BJ (cell line): Measurements from ENCODE around the gene PIK3R6. TPM values are rescaled to one million over a fixed set of nuclear protein-coding genes. Genes with fewer than 3 reads are reported as not detected.
"Not testable (repeated sequence)": the region's sequence is repeated elsewhere in the genome, so short reads cannot be mapped to it uniquely, and the experiment has no call there.

ENCODE experiments used
- CTCF ChIA-PET: fragments of 350-600 bp; formaldehyde crosslinking; extraction: SDS; loops from one replicate; lab custom pipeline; 2021; ENCODE audit warnings: antibody characterized with exemption, inconsistent platforms; lab: Yijun Ruan, JAX
- POLR2A ChIA-PET: fragments of 300-600 bp; sonication (Branson Sonifier 250); formaldehyde crosslinking; extraction: SDS; loops from one replicate; lab custom pipeline; 2021; ENCODE audit warnings: antibody characterized with exemption; lab: Charles Lee
- DNase-seq: peaks from one replicate; pipeline ENCODE4 v3.0.0-alpha.2; 2011; ENCODE audit warnings: low read depth
- H3K27me3 ChIP-seq: 2 replicates; pipeline ENCODE4 v1.6.0; 2011; ENCODE audit warnings: low read length; ENCODE audit not compliant: control insufficient read depth, insufficient read depth
- H3K36me3 ChIP-seq: 2 replicates; pipeline ENCODE4 v1.5.1; 2011; ENCODE audit warnings: low read length; ENCODE audit not compliant: control insufficient read depth, insufficient read depth
- H3K4me3 ChIP-seq: 2 replicates; pipeline ENCODE4 v1.5.1; 2011; ENCODE audit warnings: low read depth, mild to moderate bottlenecking, control low read depth, low read length
- polyA plus RNA-seq: library from polyadenylated mRNA; depleted of rRNA; stranded (reverse); fragments of >200 nt; gene quantifications from 2 replicates; pipeline ENCODE4 v1.2.3, GENCODE V29; 2011
- TF ChIP-seq, protein P1 (sequence below): IDR thresholded peaks from 2 replicates; pipeline ENCODE4 v1.5.1; 2011; ENCODE audit warnings: low read depth, mild to moderate bottlenecking, control low read depth, inconsistent platforms, low read length, moderate library complexity; ENCODE audit not compliant: insufficient read depth

PIK3R6 gene
- polyA plus RNA-seq, 1 experiment: not detected

DNA sequence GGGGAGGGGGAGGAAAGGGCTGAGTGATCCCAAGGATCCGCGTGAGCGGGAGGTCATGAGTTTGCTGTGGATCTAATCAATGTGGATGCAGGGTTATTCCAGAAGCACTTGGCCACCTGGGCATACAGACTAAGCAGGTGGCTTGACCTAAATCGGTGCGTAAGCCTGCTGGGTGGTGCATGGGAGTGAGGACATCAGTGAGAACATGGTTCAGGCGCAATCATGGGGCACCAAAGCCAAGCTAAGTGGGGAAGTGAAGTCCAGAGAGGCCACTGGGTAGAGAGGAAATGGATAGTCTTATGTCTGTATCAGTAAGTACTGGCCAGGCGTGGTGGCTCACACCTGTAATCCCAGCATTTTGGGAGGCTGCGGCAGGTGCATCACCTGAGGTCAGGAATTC lies 49.4 kb downstream of the PIK3R6 start:
- CTCF ChIA-PET: no interaction called here
- no peak for DNase-seq
- no peaks in the 10 kb centered on the region for H3K36me3 ChIP-seq
- H3K27me3 ChIP-seq: no peaks in the 10 kb centered on the region
- TF ChIP-seq, protein P1, sequence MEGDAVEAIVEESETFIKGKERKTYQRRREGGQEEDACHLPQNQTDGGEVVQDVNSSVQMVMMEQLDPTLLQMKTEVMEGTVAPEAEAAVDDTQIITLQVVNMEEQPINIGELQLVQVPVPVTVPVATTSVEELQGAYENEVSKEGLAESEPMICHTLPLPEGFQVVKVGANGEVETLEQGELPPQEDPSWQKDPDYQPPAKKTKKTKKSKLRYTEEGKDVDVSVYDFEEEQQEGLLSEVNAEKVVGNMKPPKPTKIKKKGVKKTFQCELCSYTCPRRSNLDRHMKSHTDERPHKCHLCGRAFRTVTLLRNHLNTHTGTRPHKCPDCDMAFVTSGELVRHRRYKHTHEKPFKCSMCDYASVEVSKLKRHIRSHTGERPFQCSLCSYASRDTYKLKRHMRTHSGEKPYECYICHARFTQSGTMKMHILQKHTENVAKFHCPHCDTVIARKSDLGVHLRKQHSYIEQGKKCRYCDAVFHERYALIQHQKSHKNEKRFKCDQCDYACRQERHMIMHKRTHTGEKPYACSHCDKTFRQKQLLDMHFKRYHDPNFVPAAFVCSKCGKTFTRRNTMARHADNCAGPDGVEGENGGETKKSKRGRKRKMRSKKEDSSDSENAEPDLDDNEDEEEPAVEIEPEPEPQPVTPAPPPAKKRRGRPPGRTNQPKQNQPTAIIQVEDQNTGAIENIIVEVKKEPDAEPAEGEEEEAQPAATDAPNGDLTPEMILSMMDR: no peak
- H3K4me3 ChIP-seq: no peak overlapping the region
- POLR2A ChIA-PET: no interaction called here

DNA sequence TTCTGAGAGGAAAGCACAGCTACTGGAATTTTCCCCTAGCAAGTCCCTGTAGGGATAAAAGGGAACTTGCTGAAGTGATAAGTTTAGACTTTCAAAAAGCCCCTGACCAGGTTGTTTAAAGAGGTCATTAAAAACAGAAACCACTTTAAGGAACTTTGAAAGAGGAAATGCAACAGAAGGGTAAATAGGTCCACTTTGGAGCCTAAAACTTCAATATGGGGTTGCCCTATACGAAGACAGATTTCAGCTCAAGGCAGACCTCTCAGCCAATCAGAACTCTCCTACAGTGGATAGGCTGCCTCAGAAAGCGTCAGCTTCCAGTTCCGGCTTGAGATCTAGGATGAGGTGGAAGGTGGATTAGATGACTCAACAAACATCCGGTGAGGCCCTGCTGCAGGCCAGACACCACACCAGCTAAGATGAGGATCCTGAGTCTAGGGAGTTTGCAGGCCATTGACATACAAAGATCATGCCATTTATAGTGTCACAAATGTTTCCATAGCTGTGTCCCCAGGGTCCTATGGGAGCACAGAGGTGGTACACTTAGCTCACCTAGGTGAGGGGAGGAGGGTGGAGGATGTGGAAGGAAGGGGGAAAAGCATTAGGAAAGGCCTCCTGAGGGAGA lies 60.4 kb downstream of the PIK3R6 start:
- no peak overlapping the region for H3K4me3 ChIP-seq
- TF ChIP-seq, protein P1: no peak
- no peak for DNase-seq
- H3K27me3 ChIP-seq: no peaks in the 10 kb centered on the region
- ChIA-PET CTCF (no interaction called here), POLR2A (no interaction called here)
- no peaks in the 10 kb centered on the region for H3K36me3 ChIP-seq

DNA sequence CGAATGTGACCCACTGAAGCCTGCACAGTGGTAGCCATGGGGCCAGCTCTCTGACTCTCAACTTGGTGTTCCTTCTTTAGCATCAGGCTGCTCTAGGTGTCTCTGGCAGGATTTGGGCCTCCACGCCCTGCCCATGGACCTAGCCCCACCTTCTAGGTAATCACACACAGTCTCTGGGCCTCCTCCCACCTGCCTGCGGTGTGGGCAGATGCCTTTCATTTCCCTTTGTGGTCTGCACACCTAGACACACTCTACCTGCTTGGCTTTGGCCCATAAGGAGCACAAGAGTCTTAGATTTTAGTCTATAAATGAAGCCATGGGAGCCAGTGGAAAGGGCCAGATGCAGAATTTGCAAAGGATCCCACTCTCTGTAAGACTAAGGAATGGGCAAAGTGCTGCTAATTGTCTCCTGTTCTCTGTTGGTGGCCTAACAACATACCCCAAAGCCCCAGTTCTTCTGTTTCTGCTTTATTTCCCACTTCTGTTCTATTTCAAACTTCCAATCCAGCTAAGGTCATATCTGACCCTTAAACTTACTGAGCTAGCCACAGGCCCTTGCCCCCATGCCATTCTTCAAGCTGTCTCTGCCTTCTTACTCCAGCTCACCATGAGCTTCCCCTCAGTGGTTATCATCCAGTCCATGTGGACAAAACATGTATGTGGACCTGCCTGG lies 61.1 kb downstream of the PIK3R6 start:
- no peak overlapping the region for H3K4me3 ChIP-seq
- no peak for DNase-seq
- no peaks in the 10 kb centered on the region for H3K27me3 ChIP-seq
- TF ChIP-seq, protein P1: no peak
- POLR2A ChIA-PET: no interaction called here
- H3K36me3 ChIP-seq: no peaks in the 10 kb centered on the region
- CTCF ChIA-PET: interaction anchor here (0.6 kb wide), 1 partner anchor 23 kb away, joined by 3 read pairs; no protein-coding TSS in a partner anchor

DNA sequence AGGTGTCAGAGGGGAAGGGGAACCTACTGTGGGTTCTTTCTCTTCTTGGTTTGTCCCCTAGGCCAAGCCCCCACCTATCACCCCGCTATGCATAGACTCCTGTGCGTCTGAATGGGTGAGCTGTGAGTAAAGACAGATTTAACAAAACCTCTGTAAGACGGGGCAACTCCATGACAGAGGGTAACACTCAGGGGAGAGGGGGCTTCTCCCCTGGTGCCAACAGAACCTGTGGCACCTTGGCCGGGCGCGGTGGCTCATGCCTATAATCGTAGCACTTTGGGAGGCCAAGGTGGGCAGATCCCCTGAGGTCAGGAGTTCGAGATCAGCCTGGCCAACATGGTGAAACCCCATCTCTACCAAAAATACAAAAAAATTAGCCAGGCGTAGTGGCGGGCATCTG lies 62.1 kb downstream of the PIK3R6 start:
- H3K36me3 ChIP-seq, POLR2A ChIA-PET, DNase-seq, H3K4me3 ChIP-seq, H3K27me3 ChIP-seq: not testable (repeated sequence)
- CTCF ChIA-PET: interaction anchor here (0.6 to 2.4 kb wide), 3 partner anchors 22 to 423 kb away, joined by 3 to 12 read pairs (median 3); no protein-coding TSS in a partner anchor

DNA sequence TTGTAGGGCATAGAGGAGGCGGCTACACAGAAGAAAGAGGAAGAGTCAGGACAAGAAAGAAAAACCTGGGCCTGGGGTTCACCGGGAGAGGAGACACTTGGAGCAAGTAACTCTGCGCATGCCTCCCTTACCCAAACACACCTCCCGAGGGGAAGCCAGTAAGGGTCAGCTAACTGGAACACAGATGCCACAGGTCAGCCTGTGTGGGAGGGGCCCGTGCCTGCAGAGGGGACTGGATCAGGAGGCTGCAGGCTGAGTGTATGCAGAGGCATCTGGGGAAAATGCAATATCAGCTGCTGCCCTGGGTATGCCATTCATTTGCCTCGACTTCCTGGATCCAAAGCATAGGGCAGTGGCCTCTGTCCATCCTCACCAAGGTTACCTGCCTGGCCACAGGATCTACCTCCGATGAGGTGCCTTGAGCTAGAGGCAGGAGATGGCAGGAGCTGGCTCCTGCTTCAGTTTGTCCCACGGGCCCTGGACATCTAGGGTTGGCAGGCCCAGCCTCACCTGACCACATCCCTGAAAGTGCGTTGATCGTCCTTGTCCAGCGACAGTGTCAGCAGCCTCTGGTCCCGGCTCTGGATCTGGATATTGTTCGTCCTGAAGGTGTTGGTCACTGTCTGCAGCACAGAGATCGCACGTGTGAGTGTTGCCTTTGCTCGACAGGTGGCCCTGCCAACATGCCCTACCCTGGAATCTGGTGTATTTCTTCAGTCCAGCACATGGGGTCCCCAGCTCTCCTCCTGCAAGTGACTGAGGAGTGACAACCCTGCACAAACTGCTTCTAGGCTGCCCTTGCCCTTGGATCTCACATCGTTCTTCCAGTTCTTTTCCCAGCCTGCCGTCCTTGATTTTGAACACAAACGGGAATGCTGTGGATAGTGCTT lies 63.7 kb downstream of the PIK3R6 start:
- Histone ChIP-seq H3K27me3 (peaks cover under 1% of the 10 kb centered on the region), H3K36me3 (no peaks in the 10 kb centered on the region), H3K4me3 (no peak overlapping the region)
- TF ChIP-seq, protein P1: no peak
- CTCF ChIA-PET: interaction anchor here (2.4 to 2.9 kb wide), 2 partner anchors 18 to 91 kb away, joined by 9 to 12 read pairs; no protein-coding TSS in a partner anchor
- DNase-seq: no peak
- POLR2A ChIA-PET: no interaction called here
